Activated effector memory CD4-positive, alpha-beta T cell treated with anti-CD3 and anti-CD28 coated beads, Interleukin-2, amount 50 U/mL, for 16 hours (primary cell): ENCODE measurements around the gene FAM181B.

Source experiments
- DNase-seq: peaks from one replicate; pipeline ENCODE4 v3.0.0-alpha.2; 2020

The FAM181B gene

DNA sequence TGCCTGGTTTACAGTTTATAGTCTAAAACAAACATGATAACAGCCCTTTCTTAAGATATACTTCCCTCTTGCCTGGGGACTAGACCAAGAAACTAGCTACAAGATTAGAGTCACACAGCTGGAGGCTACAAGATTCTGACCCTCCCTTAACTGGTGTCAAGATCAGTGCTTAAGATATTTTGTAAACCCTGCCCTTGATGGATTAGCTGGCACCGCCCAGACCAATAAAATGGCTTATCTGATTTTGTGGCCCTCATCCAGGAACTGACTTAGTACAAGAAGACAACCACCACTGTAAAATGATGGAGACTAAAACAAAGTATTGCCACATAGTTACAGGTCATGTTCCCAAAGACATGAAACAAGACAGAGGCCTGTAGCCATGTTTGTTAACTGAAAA, 53.4 kb downstream of the FAM181B start:
- no peak for DNase-seq
